Subcutaneous abdominal adipose tissue (tissue), 5 donors: Measurements from ENCODE around the gene MCC.

Experiments used
- H3K27ac ChIP-seq: one replicate; pipeline ENCODE4 v1.7.0; 2013; ENCODE audit warnings: low read depth, mild to moderate bottlenecking, inconsistent platforms, low read length, moderate library complexity
- H3K27me3 ChIP-seq, 5 donors: one replicate each; pipeline ENCODE4 v1.7.0; 2013; ENCODE audit warnings: low read length in 5 of 5, inconsistent platforms in 1 of 5; ENCODE audit not compliant: control insufficient read depth in 5 of 5, insufficient read depth in 4 of 5
- H3K36me3 ChIP-seq, 5 donors: one replicate each; pipeline ENCODE4 v1.7.0; 2013; ENCODE audit warnings: low read length in 5 of 5; ENCODE audit not compliant: control insufficient read depth in 5 of 5, insufficient read depth in 5 of 5
- H3K4me1 ChIP-seq, 5 donors: one replicate each; pipeline ENCODE4 v1.7.0; 2013; ENCODE audit warnings: low read length in 5 of 5, mild to moderate bottlenecking in 3 of 5, moderate library complexity in 1 of 5; ENCODE audit not compliant: control insufficient read depth in 5 of 5, insufficient read depth in 5 of 5
- H3K4me3 ChIP-seq, 5 donors: one replicate each; pipeline ENCODE4 v1.7.0; 2013; ENCODE audit warnings: low read length in 5 of 5, low read depth in 1 of 5
- H3K9ac ChIP-seq, 5 donors: one replicate each; pipeline ENCODE4 v1.7.0; 2013; ENCODE audit warnings: low read length in 5 of 5, mild to moderate bottlenecking in 4 of 5, moderate library complexity in 3 of 5
- H3K9me3 ChIP-seq, 5 donors: one replicate each; pipeline ENCODE4 v1.7.0; 2013; ENCODE audit warnings: low read length in 5 of 5; ENCODE audit not compliant: control insufficient read depth in 5 of 5
- donor health status: healthy.
- donor health status: healthy.
- donor health status: healthy.
- donor health status: healthy.
- donor health status: healthy.

Gene MCC

DNA sequence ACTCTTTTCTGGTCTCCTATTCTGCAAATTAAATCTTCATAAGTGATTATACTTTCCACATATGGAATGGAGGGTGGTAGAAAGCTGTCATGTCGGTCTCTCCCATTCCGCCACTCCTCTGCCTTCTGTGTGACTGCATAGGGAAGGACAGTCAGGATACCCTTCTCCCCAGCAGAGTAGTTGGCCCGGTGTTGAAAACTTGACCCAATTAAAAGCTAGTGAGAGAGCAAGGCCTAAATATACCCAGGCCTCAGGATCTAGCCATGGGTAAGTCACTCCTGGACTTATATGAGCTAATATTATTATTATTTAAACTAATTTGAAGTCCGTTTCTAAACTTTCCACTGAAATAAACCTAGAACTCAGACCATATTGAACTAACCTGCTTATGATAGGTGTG, 248.2 kb downstream of the MCC start:
- no peak overlapping the region for H3K27ac ChIP-seq
- H3K27me3 ChIP-seq: no peaks in the 10 kb centered on the region
- no peak overlapping the region for H3K9ac ChIP-seq
- H3K4me3 ChIP-seq: no peak overlapping the region
- H3K9me3 ChIP-seq: no peaks in the 10 kb centered on the region
- no peaks in the 10 kb centered on the region for H3K36me3 ChIP-seq
- H3K4me1 ChIP-seq: peaks cover 0 to 25% (median 7%) of the 10 kb centered on the region in 5 donors

DNA sequence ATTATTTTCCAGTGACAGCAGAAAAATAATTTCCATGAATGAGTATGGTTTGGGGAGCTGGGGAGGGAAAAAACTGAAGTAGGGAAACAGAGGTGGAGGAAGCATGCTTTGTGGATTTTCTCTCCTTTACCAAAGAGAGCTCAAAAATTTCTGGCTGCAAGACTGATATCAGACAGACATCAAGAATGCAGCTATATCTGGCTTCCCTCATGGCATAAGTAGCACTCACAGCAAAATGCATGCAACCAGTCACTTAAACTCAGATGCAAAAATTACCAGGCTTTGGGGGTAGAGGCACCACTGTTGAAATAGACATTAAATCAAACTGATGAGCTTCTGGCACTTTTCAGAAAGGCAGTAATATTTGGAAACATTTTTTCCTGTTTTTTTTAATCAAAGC, 250.4 kb downstream of the MCC start:
- Histone ChIP-seq H3K27me3 (no peaks in the 10 kb centered on the region), H3K27ac (peak overlapping the region; percentile 71), H3K4me3 (no peak overlapping the region), H3K36me3 (no peaks in the 10 kb centered on the region), H3K9me3 (no peaks in the 10 kb centered on the region), H3K4me1 (peaks cover 0 to 32% (median 24%) of the 10 kb centered on the region in 5 donors), H3K9ac (peak overlapping the region in 1 of 5 donors; percentile 28)

DNA sequence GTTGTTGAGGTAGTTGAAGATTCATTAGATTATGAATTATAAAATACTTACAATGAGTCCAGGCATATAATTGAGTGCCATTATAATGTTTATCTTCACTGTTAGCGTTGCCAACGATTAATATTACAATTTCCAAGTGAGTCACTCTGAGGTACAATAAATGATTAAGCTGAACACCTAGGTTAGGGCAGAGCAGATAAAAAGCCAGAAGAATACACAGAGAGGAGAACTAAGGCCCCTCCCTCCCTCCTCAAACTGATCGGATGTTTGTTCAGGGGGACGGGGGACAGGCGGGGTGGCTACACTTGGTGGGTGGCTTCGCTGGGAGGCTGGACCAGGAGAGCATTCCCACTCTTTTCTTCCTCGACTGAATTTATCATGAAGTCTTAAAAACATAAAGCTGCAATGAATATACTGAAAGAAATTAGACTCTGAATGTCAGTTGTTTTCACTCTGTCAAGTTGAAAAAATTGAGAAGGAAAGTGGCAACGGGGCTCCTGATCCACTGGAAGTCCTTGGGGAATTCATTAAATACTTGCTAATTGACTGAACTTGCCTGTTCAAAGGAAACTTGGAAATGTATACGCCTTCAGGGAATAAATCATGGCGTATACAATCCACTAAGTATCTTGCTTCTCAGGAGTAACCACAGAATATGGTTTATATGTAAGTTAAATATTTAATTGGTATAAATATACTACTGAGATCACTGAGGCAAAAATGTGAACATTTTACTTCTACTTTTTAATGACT, 251.5 kb downstream of the MCC start:
- H3K27me3 ChIP-seq: no peaks in the 10 kb centered on the region
- H3K4me1 ChIP-seq: peaks cover 2 to 43% (median 35%) of the 10 kb centered on the region in 5 donors
- H3K4me3 ChIP-seq: no peak overlapping the region
- H3K9ac ChIP-seq: no peak overlapping the region
- no peaks in the 10 kb centered on the region for H3K36me3 ChIP-seq
- peak overlapping the region; percentile 71 for H3K27ac ChIP-seq
- H3K9me3 ChIP-seq: no peaks in the 10 kb centered on the region

DNA sequence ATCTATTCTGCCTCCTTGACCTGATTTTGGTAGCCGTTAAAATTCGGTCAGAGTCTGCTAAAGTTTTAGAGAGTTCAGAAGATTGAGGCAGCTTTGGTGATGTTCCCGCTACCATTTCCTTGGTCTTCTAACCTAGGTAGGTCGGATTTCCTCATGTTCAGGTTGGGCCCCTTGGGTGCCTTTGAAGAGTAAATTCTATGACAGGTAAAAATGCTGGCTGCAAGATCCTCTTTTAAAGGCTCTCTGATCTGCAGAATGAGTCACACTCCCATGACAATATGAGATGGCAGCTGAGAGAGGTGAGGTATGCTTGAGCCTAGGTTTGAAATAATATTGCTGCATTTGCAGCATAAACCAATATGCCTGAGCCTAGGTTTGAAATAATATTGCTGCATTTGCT, 252.4 kb downstream of the MCC start:
- H3K27me3 ChIP-seq: no peaks in the 10 kb centered on the region
- no peaks in the 10 kb centered on the region for H3K9me3 ChIP-seq
- H3K4me3 ChIP-seq: no peak overlapping the region
- H3K36me3 ChIP-seq: no peaks in the 10 kb centered on the region
- H3K4me1 ChIP-seq: peaks cover 2 to 47% (median 40%) of the 10 kb centered on the region in 5 donors
- no peak overlapping the region for H3K9ac ChIP-seq
- H3K27ac ChIP-seq: no peak overlapping the region

DNA sequence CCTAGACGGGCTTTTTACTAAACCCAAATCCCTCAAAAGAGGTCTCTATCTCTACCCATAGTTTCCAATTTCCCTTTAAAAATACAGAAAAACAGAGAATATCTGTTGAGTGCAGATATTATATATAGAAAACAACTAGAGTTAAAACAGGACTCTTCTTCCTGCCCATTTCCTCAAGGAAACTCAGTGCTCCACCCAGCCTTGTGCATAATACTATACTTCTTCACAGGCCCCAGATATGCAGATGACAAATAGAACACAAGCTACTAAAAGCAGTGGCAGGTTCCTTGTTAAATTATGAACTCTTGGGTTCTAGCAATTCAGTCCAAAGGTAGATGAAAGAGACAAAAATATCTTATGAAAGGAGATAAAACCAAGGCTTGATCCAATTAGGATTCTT, 253.7 kb downstream of the MCC start:
- peaks cover 2 to 53% (median 46%) of the 10 kb centered on the region in 5 donors for H3K4me1 ChIP-seq
- H3K9ac ChIP-seq: no peak overlapping the region
- no peaks in the 10 kb centered on the region for H3K27me3 ChIP-seq
- H3K36me3 ChIP-seq: no peaks in the 10 kb centered on the region
- H3K9me3 ChIP-seq: no peaks in the 10 kb centered on the region
- no peak overlapping the region for H3K4me3 ChIP-seq
- peak overlapping the region; percentile 32 for H3K27ac ChIP-seq

DNA sequence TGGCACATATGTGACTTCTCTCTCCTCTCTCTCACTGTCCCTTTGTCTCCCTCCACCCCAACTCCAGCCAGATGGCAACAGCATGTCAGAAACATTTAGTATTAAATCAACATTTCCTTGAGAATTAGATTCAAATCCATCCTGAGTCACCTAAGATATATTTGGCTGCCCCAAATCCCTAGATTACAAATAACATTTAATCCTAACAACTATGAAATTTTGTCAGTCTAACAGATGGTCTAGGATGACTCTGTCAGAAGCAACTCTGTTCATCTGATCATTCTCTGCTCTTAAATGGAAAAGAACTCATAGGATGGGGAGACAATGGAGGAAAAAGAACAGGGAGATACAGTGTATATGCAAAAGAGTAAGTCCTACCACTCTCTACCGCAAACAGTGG, 254.6 kb downstream of the MCC start:
- no peaks in the 10 kb centered on the region for H3K9me3 ChIP-seq
- H3K4me1 ChIP-seq: peaks cover 2 to 52% (median 44%) of the 10 kb centered on the region in 5 donors
- no peaks in the 10 kb centered on the region for H3K36me3 ChIP-seq
- no peaks in the 10 kb centered on the region for H3K27me3 ChIP-seq
- no peak overlapping the region for H3K4me3 ChIP-seq
- peak overlapping the region; percentile 4 for H3K27ac ChIP-seq
- no peak overlapping the region for H3K9ac ChIP-seq

DNA sequence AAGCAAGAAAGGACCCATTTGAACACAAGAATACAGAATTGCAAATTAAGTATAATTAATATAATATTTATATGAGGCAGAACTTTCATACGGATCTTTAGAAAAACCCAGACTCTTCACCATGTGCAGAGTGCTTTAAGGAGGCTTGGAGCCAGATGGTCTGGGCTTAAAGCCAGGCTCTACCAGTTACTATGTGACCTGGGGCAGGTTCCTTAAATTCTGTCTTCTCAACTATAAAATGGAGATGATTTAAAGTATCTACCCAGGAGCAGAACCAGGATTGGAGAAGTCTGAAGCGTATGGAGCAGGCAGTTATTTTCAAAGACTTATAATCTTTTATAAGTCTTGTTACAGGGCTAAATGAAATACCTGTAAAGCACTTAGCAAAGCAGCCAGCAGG, 255.6 kb downstream of the MCC start:
- Histone ChIP-seq H3K4me1 (peaks cover 2 to 48% (median 38%) of the 10 kb centered on the region in 5 donors), H3K9me3 (no peaks in the 10 kb centered on the region), H3K36me3 (no peaks in the 10 kb centered on the region), H3K27ac (peak overlapping the region; percentile 88), H3K4me3 (no peak overlapping the region), H3K9ac (peak overlapping the region in 1 of 5 donors; percentile 11), H3K27me3 (no peaks in the 10 kb centered on the region)

DNA sequence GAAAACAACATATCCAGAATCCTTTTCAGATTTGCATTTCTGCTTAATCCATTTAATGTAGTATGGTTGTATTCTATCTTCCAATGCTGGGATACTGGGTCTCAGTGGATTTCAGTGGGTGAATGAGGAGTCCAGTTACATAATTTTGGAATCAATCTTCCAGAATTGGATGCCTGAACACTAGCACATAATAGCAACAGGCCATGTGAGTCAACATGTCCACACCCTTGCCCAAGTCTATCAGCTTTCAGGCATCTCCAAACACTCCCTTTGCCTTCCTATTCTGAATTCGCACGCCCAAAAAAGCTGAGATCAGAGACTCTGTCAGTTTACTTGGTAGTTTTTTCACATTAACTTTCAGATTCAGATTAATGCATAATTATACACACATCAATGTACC, 256.0 kb downstream of the MCC start:
- Histone ChIP-seq H3K4me3 (no peak overlapping the region), H3K9ac (peak overlapping the region in 1 of 5 donors; percentile 11), H3K27ac (peak overlapping the region; percentile 88), H3K4me1 (peaks cover 2 to 45% (median 34%) of the 10 kb centered on the region in 5 donors), H3K9me3 (no peaks in the 10 kb centered on the region), H3K36me3 (no peaks in the 10 kb centered on the region), H3K27me3 (no peaks in the 10 kb centered on the region)

DNA sequence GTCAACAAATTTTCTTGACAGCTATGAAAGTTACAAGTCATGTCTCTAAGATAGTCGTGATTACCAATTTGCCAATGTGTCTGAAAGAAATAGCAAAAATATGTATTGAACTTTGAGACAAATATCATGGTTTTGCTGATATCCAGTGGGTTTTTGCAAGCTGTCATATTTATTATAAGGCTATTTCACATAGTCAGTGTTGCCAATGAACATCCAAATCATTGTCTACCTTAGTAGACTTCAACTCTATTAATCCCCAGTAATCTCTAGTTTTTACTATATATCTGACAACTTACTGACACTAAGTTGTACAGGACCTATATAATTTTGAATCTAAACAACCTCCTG, 256.6 kb downstream of the MCC start:
- no peaks in the 10 kb centered on the region for H3K9me3 ChIP-seq
- H3K27ac ChIP-seq: peak overlapping the region; percentile 88
- no peaks in the 10 kb centered on the region for H3K36me3 ChIP-seq
- no peak overlapping the region for H3K9ac ChIP-seq
- H3K27me3 ChIP-seq: no peaks in the 10 kb centered on the region
- H3K4me1 ChIP-seq: peaks cover 2 to 45% (median 33%) of the 10 kb centered on the region in 5 donors
- no peak overlapping the region for H3K4me3 ChIP-seq

DNA sequence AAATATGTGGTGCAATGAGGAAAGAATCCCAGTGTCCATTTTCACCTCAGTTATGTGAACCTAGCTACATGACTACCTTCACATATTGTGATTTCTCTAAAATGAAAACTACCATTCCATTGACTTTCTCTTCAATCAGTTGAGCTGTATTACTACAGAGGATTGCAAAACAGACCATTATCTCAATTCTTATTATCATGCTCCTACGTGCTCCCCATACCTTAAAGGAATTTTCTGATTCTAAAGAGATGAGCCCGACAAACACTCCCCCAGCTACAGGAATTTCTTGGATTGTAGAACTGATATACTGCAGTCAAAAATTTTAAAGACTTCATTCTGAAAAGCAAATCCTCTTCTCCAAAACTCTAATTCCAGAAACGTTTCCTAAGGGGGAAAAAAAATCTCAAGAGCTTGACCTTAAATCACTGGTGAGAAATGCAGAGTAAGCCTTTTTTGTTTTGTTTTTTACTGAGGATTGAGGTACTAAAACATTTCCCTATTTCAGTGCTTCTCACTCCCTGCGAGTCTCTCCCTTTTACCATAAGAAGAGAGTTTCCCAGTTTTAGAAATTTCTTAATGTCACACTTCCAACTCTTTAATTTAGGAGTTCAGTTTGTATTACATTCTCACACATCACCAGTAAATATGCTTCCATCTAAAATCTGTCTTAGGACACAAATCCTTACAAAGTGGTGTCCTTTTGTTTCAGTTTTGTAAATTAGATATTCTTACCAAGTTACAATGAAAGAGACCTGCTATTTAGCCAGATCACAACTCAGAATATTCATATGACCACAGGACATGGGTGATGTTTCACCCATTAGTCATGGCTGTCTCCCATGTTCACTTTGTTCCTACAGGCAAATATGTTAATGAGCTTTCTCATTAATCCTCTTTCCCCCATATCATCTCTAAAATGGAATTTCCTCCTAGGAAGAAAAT, 257.3 kb downstream of the MCC start:
- H3K4me1 ChIP-seq: peaks cover 2 to 45% (median 33%) of the 10 kb centered on the region in 5 donors
- peak overlapping the region; percentile 88 for H3K27ac ChIP-seq
- H3K9ac ChIP-seq: no peak overlapping the region
- H3K9me3 ChIP-seq: no peaks in the 10 kb centered on the region
- H3K36me3 ChIP-seq: no peaks in the 10 kb centered on the region
- peak overlapping the region in 1 of 5 donors; percentile 1 for H3K4me3 ChIP-seq
- no peaks in the 10 kb centered on the region for H3K27me3 ChIP-seq
